SJSA1 (cell line): ENCODE results near the gene ARFGEF3. TPM values are rescaled to one million over a fixed set of nuclear protein-coding genes. Genes with fewer than 3 reads are reported as not detected.

Source experiments
- DNase-seq, 2 experiments: peaks; one replicate each; pipeline ENCODE4 v3.0.0-alpha.2; 2015 to 2020; ENCODE audit warnings: low spot score in 2 of 2, low read depth in 1 of 2
- H3K27ac ChIP-seq: fragments of 250-450 bp; sonication (Bioruptor Pico); 2 replicates; pipeline ENCODE4 v1.5.1; 2020; ENCODE audit warnings: mild to moderate bottlenecking, moderate library complexity
- H3K27me3 ChIP-seq: fragments of 250-450 bp; sonication (Bioruptor Pico); replicated peaks from 2 replicates; pipeline ENCODE4 v1.5.1; 2020; ENCODE audit warnings: mild to moderate bottlenecking, moderate library complexity
- H3K36me3 ChIP-seq: fragments of 250-450 bp; sonication (Bioruptor Pico); 2 replicates; pipeline ENCODE4 v1.5.1; 2020; ENCODE audit warnings: mild to moderate bottlenecking
- H3K4me1 ChIP-seq: fragments of 250-450 bp; sonication (Bioruptor Pico); replicated peaks from 2 replicates; pipeline ENCODE4 v1.6.1; 2021; ENCODE audit warnings: mild to moderate bottlenecking
- H3K4me3 ChIP-seq: fragments of 250-450 bp; sonication (Bioruptor Pico); 2 replicates; pipeline ENCODE4 v1.5.1; 2020; ENCODE audit warnings: mild to moderate bottlenecking
- H3K9me3 ChIP-seq: fragments of 250-450 bp; sonication (Bioruptor Pico); replicated peaks from 2 replicates; pipeline ENCODE4 v1.5.1; 2020; ENCODE audit warnings: mild to moderate bottlenecking
- total RNA-seq: library from RNA; depleted of rRNA; stranded (reverse); fragments of >200 nt; shearing (Covaris generic); gene quantifications from 2 replicates; pipeline ENCODE4 v1.2.3, GENCODE V29; 2014

ARFGEF3 gene
- total RNA-seq, 1 experiment from 2014 or later = not detected

DNA sequence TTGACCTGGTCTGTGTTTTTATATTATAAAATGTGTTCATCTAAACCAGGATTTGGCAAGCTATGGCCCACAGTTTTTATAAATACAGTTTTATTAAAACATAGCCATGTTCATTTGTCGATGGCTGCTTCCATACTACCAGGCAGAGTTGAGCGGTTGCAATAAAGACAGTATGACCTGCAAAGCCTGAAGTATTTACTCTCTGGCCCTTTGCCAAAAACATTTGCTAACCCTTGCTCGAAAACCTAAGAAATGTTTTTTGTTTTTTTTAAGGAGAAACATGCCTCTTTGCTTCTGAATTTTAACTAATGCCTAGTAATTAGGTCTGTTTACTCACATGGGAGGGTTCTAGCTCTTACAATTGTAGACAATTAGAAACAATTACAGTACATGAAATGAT lies 148.6 kb downstream of the ARFGEF3 start:
- peaks cover 4% of the 10 kb centered on the region; the same call in 1 of the 2 replicates for H3K27me3 ChIP-seq
- no peaks in the 10 kb centered on the region for H3K9me3 ChIP-seq
- H3K4me1 ChIP-seq = no peaks in the 10 kb centered on the region
- no peak for DNase-seq
- H3K36me3 ChIP-seq = no peaks in the 10 kb centered on the region
- H3K27ac ChIP-seq = no peak overlapping the region
- no peak overlapping the region for H3K4me3 ChIP-seq

DNA sequence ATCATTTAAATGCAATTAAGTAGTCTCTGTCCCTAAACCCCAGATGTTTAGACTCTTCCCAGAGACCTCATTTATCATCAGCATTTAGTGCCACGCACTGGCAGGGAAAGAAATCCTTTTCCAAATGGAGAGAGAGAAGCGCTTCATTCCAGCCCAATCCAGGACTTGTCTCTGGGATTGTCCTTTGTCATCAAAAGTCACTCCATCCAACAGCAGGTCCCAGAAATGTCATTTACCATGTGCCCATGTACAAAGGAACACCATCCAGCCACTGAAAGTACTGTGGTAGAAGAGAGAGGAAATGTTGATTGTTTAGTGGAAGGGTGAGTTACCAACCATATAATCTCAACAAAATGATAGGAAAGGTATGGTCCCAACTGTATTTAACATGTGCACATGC lies 149.1 kb downstream of the ARFGEF3 start:
- Histone ChIP-seq H3K27me3 (peaks cover 4% of the 10 kb centered on the region; the same call in 1 of the 2 replicates), H3K36me3 (no peaks in the 10 kb centered on the region), H3K4me3 (no peak overlapping the region), H3K9me3 (no peaks in the 10 kb centered on the region), H3K27ac (no peak overlapping the region), H3K4me1 (no peaks in the 10 kb centered on the region)
- DNase-seq = no peak

GRCh38 chr6:138311268-138311667 lies 149.5 kb downstream of the ARFGEF3 start:
- H3K9me3 ChIP-seq = no peaks in the 10 kb centered on the region
- H3K27me3 ChIP-seq = peaks cover 4% of the 10 kb centered on the region; the same call in 1 of the 2 replicates
- no peak overlapping the region for H3K4me3 ChIP-seq
- no peak overlapping the region for H3K27ac ChIP-seq
- H3K4me1 ChIP-seq = no peaks in the 10 kb centered on the region
- H3K36me3 ChIP-seq = no peaks in the 10 kb centered on the region
- DNase-seq = no peak

DNA sequence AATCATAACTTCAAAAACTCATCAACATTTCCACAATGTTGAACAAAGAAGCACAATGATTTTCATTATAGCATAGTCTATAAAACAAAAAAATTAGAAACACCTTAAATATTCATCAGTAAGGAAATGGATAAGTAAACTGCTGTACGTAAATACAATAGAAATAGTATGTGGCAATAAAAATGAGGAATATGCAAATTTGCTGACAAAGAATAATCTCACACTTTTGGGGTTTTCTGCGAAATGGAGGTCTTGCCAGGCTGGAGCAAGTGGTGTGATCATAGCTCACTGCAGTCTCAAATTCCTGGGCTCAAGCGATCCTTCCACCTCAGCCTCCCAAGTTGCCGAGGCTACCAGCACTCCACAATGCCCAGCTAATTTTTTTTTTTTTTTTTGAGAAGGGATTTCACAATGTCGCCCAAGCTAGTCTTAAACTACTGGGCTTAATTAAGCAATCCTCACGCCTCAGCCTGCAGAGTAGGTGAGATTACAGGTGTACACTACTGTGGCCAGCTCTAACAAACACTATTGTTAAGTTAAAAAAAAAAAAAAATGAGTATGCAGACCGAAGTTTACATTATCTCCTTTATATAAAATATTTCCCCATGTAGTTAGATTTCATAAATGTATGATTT lies 157.1 kb downstream of the ARFGEF3 start:
- no peaks in the 10 kb centered on the region for H3K9me3 ChIP-seq
- no peak overlapping the region for H3K4me3 ChIP-seq
- H3K27me3 ChIP-seq = no peaks in the 10 kb centered on the region; the same call in 1 of the 2 replicates
- no peaks in the 10 kb centered on the region for H3K36me3 ChIP-seq
- H3K4me1 ChIP-seq = no peaks in the 10 kb centered on the region
- H3K27ac ChIP-seq = no peak overlapping the region
- no peak for DNase-seq

DNA sequence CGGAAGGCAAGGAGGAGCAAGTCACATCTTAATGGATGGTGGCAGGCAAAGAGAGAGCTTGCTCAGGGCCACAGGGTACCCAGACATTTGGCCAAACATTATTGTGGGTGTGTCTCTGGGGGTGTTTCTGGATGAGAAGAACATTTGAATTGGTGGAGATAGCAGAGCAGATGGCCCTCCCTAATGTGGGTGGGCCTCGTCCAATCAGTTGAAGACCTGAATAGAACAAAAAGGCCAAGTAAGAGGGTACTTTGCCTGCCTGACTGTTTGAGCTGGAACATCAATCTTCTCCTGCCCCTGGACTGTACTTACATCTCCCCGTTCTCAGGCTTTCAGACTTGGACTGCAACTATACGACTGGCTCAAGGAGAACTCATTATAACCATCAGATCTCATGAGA lies 160.2 kb downstream of the ARFGEF3 start:
- no peaks in the 10 kb centered on the region for H3K36me3 ChIP-seq
- DNase-seq = no peak

DNA sequence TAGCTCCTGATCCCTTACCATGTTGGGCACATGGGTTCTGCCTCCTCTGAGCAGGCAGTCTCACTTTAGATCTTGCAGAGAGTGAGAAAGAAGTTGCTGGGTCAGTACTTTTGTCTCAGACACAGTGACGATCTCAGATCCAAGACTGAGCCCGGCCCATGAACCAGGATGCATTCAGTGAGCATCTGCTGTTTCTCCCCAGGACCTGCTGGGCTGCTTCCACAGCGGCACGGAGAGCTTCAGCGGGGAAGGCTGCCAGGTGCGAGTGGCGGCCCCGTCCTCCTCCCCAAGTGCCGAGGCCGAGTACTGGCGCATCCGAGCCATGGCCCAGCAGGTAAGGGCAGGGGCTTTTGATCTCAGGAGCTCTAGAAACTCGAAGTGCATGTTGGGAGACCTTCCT lies 162.1 kb downstream of the ARFGEF3 start:
- Histone ChIP-seq H3K36me3 (no peaks in the 10 kb centered on the region), H3K4me1 (no peaks in the 10 kb centered on the region), H3K4me3 (no peak overlapping the region), H3K27me3 (no peaks in the 10 kb centered on the region; the same call in 1 of the 2 replicates), H3K27ac (no peak overlapping the region), H3K9me3 (no peaks in the 10 kb centered on the region)
- DNase-seq = no peak

More for the DNA sequence above, 160.2 kb downstream of the ARFGEF3 start:
- Histone ChIP-seq H3K27me3 (no peaks in the 10 kb centered on the region; the same call in none of the 2 replicates), H3K9me3 (no peaks in the 10 kb centered on the region), H3K4me3 (no peak overlapping the region), H3K27ac (no peak overlapping the region), H3K4me1 (no peaks in the 10 kb centered on the region)

DNA sequence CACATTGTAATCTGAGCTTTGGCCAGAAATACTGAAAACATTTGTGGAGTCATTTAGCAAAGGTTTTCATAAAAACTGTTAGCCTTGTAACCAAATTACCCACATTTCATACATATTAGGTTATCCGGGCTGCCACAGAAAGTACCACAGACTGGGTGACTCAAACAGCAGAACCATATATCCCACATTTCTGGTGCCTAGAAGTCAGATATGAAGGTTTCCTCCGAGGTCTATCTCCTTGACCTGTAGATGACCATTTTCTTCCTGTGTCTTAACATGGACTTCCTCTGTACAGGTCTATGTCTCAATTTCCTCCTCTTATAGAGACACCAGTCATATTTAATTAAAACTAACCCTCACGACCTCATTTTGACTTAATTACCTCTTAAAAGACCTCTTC lies 166.5 kb downstream of the ARFGEF3 start:
- Histone ChIP-seq H3K27ac (no peak overlapping the region), H3K36me3 (no peaks in the 10 kb centered on the region), H3K4me1 (no peaks in the 10 kb centered on the region), H3K27me3 (no peaks in the 10 kb centered on the region; the same call in 1 of the 2 replicates), H3K9me3 (no peaks in the 10 kb centered on the region), H3K4me3 (no peak overlapping the region)
- no peak for DNase-seq

DNA sequence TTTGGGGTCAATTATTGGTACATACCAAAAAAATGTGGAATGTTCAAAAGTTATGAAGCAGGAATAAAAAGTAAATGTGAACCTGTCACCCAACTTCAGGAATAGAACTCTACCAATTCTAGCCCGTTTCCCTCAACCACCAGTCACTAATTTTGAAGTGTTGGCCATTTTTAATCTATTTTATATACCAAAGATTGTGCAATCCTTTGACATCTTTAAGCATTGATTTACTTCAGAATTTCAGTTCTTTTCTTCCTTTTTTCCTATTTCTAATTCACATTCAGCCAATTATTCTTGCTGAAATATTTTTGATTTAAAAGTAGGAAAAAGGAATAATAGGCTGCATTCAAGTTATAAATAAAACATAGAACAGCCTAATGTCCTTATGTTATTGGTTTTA lies 169.0 kb downstream of the ARFGEF3 start:
- DNase-seq = no peak
- no peaks in the 10 kb centered on the region for H3K36me3 ChIP-seq

GRCh38 chr6:138331444-138331843 lies 169.7 kb downstream of the ARFGEF3 start:
- Histone ChIP-seq H3K27me3 (no peaks in the 10 kb centered on the region), H3K9me3 (no peaks in the 10 kb centered on the region)

More for the DNA sequence above, 169.0 kb downstream of the ARFGEF3 start:
- Histone ChIP-seq H3K4me3 (no peak overlapping the region), H3K27ac (no peak overlapping the region), H3K4me1 (no peaks in the 10 kb centered on the region), H3K9me3 (no peaks in the 10 kb centered on the region), H3K27me3 (no peaks in the 10 kb centered on the region)

GRCh38 chr6:138331984-138332383 lies 170.2 kb downstream of the ARFGEF3 start:
- no peaks in the 10 kb centered on the region for H3K36me3 ChIP-seq
- no peak overlapping the region for H3K27ac ChIP-seq
- no peaks in the 10 kb centered on the region for H3K4me1 ChIP-seq
- H3K9me3 ChIP-seq = no peaks in the 10 kb centered on the region
- H3K27me3 ChIP-seq = no peaks in the 10 kb centered on the region
- DNase-seq = no peak
- H3K4me3 ChIP-seq = no peak overlapping the region

More at GRCh38 chr6:138331444-138331843, 169.7 kb downstream of the ARFGEF3 start:
- H3K36me3 ChIP-seq = no peaks in the 10 kb centered on the region
- no peaks in the 10 kb centered on the region for H3K4me1 ChIP-seq
- no peak overlapping the region for H3K27ac ChIP-seq
- no peak overlapping the region for H3K4me3 ChIP-seq
- DNase-seq = no peak

GRCh38 chr6:138334000-138334399 lies 172.3 kb downstream of the ARFGEF3 start:
- no peaks in the 10 kb centered on the region for H3K4me1 ChIP-seq
- no peaks in the 10 kb centered on the region for H3K9me3 ChIP-seq
- H3K36me3 ChIP-seq = no peaks in the 10 kb centered on the region
- no peak overlapping the region for H3K4me3 ChIP-seq
- DNase-seq = no peak
- H3K27ac ChIP-seq = no peak overlapping the region
- no peaks in the 10 kb centered on the region for H3K27me3 ChIP-seq

DNA sequence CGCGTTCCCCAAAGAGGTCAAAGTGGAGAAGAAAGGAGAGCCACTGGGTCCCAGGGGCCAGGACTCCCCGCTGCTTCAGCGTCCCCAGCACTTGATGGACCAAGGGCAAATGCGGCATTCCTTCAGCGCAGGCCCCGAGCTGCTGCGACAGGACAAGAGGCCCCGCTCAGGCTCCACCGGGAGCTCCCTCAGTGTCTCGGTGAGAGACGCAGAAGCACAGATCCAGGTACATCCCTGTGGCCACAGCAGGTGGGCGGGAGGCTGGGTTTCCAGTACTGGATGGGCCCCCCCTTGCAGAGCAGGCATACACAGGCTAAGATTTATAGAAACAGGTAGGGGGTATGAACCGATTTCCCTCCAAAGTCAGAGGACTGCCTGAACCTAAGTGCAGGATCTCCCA lies 173.2 kb downstream of the ARFGEF3 start:
- Histone ChIP-seq H3K4me1 (no peaks in the 10 kb centered on the region), H3K36me3 (no peaks in the 10 kb centered on the region), H3K27me3 (no peaks in the 10 kb centered on the region), H3K9me3 (no peaks in the 10 kb centered on the region), H3K27ac (no peak overlapping the region), H3K4me3 (no peak overlapping the region)
- no peak for DNase-seq

GRCh38 chr6:138336221-138336620 lies 174.5 kb downstream of the ARFGEF3 start:
- no peaks in the 10 kb centered on the region for H3K4me1 ChIP-seq
- no peak overlapping the region for H3K27ac ChIP-seq
- H3K4me3 ChIP-seq = no peak overlapping the region
- no peaks in the 10 kb centered on the region for H3K36me3 ChIP-seq
- DNase-seq = no peak
- H3K9me3 ChIP-seq = no peaks in the 10 kb centered on the region
- no peaks in the 10 kb centered on the region; the same call in 1 of the 2 replicates for H3K27me3 ChIP-seq

DNA sequence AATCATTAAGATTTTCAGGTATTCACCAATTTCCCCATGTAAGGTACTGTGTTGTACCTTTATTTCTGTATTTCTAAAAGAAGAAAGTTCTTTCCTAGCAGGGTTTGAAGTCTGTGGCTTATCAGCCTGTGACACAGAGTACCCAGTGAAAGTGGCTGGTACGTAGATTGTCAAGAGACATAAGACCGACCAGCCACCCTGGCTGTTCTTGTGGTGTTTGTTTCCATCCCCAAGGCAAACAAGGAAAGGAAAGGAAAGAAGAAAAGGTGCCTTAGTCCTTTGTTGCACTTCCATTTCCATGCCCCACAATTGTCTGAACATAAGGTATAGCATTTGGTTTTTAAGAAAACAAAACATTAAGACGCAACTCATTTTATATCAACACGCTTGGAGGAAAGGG lies 175.3 kb downstream of the ARFGEF3 start:
- Histone ChIP-seq H3K9me3 (no peaks in the 10 kb centered on the region), H3K36me3 (no peaks in the 10 kb centered on the region), H3K27ac (no peak overlapping the region), H3K4me3 (no peak overlapping the region), H3K27me3 (no peaks in the 10 kb centered on the region; the same call in 1 of the 2 replicates), H3K4me1 (no peaks in the 10 kb centered on the region)
- no peak for DNase-seq

- H3K27me3 ChIP-seq = no peaks in the 10 kb centered on the region; the same call in 1 of the 2 replicates
- no peak for DNase-seq
- H3K27ac ChIP-seq = no peak overlapping the region
- no peak overlapping the region for H3K4me3 ChIP-seq
- no peaks in the 10 kb centered on the region for H3K9me3 ChIP-seq
- no peaks in the 10 kb centered on the region for H3K36me3 ChIP-seq
- no peaks in the 10 kb centered on the region for H3K4me1 ChIP-seq
Observed at GRCh38 chr6:138339024-138339423, 177.3 kb downstream of the ARFGEF3 start.
